Erythroblast (primary cell): ENCODE measurements around the gene PKD1L1.

ENCODE experiments used
- DNase-seq, 2 experiments: peaks; one replicate each; lab custom pipeline; 2025; lab: John Stamatoyannopoulos, UW
- GATA1 ChIP-seq: IDR thresholded peaks from 2 replicates; pipeline ENCODE4 v1.6.1; 2011; ENCODE audit warnings: low read depth, mild to moderate bottlenecking, control low read depth, low read length, moderate library complexity
- POLR2A ChIP-seq: IDR thresholded peaks from 2 replicates; pipeline ENCODE4 v1.6.1; 2011; ENCODE audit warnings: mild to moderate bottlenecking, low read length

Gene PKD1L1

DNA sequence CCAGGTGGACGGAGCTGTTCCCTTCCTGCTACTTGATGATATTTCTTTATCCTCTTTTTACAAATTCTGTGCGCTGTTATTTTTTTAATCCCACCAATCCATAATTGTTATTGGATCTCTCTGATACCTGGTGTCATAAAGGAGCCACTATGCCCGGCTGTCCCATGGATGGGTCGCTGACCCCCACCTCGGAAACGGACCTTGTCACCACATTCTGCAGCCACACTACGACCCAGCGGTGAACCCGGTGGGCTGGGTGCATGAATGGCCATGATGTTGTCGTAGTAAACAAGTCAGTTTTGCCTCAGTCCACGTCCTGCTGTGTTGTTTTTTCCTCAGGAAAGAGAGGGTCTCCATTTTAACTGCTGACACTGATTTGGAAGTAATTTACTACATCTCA is 112.2 kb downstream of the PKD1L1 start:
- no peak for DNase-seq
- no peak for TF ChIP-seq POLR2A

DNA sequence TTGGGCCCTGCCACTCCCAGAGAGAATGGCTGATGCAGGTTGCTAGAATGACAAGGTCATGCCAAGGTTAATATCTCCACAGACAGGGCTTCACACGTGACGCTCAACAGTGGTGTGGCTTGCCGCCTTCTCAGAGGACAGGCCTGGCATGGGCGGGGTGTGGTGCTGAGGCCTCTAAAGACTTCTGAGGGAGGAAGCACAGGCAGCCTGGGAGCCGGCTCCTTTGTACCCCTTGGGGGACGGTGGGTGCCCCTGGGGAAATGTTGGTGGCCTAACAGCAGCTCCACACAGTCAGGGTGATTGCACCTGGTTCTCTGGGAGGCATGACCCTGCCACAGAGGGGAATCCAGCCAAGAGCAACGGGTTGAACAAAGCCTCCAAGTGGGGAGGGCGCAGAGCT is 115.1 kb downstream of the PKD1L1 start:
- no peak for TF ChIP-seq GATA1
- TF ChIP-seq POLR2A = no peak
- no peak for DNase-seq

DNA sequence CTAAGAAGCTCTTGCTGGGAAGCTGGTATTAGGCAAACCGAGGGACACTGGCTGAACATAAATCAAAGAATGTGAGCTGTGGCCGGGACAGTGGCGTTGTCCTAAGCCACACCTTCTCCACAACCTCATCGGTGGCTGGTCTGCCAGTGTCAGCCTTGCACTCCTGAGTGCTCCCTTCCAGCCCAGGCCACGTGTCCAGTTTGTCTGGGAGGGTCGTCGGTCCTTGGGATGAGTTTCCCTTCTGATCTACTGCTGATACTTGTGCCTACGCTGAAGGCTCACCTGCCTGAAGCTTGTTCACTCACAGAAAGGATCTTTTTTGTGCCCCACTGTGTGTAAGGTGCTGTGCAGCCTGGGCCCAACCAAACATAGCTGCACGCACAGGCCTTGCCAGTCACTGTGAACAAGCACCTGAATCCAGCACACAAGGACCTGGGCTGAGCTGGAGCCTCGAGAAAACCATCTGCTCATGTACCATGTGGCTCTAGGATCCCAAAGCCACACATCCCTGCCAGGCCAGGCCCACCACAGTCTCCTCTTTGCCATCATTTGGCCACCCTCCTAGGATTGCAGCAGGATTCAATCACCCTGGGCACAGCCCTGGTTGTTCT is 116.1 kb downstream of the PKD1L1 start:
- TF ChIP-seq POLR2A (no peak), GATA1 (no peak)
- no peak for DNase-seq

DNA sequence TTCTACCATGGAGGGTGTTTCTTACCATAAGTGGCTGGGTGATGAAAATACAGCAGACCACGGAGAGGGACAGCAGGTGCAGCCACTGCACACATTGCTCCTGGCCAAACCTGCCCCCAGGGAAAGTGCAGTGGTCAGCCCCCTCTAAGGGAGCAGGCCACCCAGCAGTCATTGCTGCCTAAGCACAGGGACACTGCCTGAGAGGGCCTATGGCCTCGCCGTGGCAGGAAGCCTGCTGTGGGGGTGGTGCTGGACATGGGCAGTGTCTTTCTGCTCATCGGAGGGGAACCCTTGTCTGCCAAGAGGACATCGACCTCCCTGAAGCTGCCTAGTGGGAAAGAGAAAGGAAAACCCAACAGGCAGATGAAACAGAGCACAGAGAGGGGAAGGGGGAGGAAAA is 118.3 kb downstream of the PKD1L1 start:
- TF ChIP-seq GATA1 (no peak), POLR2A (no peak)
- no peak for DNase-seq

DNA sequence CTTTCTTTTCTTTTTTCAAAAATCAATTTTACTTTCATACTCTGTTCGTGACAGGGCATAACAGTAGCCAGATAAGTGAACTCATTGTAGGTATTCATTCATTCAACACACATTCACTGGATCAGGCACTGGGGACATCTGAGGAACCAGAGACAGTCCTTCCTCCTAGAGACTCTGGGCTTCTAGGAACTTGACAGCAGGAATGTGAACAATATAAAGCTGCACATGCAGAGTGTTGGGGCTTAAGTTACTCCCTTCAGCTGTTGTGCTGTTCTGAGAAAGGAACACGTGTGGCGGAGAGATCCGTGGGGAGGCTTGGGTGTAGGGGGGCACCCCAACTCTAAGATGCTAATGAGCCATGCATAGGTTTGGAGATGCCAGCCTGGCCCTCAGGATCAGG is 120.4 kb downstream of the PKD1L1 start:
- TF ChIP-seq POLR2A (no peak), GATA1 (no peak)
- no peak for DNase-seq

DNA sequence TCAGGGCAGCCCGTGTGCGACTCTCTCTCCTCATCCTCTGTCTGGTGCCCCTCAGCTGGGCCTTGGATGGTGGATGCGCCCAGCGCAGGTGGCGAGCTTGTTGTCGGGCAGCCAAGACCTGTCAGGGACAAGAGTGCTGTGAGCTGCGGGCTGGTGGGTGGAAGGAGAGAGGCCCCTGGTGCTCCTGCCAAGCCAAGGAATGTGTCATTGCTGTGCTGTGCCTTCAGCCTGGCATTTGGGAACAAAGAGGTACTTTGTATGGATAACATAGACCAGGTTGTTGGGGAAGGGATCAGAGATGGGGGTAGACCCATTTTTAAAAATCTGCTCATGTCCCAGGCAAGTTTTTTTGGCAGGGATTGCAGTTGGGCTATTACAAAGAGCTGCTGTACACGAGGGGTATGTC is 120.9 kb downstream of the PKD1L1 start:
- TF ChIP-seq POLR2A = no peak
- TF ChIP-seq GATA1 = no peak
- no peak for DNase-seq

DNA sequence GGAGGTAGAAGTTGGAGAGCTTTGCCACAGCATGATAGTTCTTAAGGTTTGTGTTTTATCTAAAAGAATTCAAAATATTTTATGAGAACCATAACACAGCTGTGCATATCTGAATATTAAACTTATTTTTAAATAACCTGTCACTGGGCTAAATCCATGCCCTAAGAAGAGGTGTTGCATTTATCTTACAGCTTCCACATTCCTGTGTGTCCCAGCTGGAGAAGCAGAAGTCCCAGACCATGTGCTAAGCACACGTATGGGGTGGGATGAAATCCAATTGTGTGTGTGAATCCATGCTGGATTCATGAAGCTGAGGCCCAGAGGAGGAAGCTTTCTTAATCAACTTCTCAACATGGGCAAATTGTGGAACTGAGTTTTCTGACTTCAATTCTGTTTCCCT is 121.5 kb downstream of the PKD1L1 start:
- TF ChIP-seq GATA1 = no peak
- no peak for TF ChIP-seq POLR2A
- DNase-seq = no peak

DNA sequence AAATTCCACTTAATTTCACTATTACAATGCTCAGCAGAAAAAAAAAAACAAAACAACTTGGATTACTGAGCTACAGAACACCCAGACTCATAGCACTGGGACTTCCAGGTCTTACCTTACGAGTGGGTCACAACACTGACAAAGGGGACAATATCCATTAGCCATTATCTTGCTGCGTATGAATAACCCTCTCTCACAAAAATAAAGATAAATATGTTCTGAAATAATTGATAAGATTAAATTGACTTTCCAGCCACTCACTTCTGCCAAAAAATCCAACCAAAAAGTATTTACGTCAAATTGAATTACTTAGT is 128.7 kb downstream of the PKD1L1 start:
- no peak for DNase-seq
- TF ChIP-seq POLR2A (no peak), GATA1 (no peak)

DNA sequence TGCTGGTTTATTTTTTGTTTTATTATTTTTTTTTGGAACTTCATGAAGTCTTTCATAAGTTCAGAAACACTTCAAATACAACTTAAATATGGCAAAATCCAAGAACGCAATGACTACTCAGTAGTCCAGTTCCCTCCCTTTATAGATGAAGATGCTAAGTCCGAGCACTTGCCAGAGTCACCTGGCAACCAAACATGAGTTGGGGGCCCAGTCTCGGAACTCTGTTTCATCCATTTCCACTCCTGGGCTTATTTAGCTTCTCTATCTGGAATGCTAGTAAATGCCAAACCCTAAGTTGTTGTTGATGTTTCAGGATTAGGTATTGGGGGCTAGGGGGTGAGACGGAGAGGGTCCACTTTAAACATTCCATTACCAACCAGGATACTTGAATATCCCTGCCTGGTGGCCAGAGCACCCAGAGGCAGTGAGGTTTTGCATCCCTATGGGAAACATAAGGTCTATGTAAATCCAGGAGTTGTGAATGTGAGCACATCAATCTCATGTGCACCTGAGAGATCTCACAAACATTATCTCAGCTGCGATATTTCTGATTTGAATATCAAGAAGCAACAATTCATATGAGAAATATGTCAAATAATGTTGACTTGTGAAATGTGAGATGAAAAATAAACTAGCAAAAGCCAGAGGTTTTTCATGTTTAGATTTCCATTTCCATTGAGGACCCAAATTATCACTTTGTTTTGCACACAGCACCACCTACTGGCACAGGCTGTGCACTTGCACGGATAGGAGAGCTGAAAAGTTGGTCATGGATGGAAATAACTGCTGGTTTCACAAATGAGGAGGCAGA is 129.3 kb downstream of the PKD1L1 start:
- peak; percentile 57 to 80 for DNase-seq
- no peak for TF ChIP-seq GATA1
- no peak for TF ChIP-seq POLR2A

DNA sequence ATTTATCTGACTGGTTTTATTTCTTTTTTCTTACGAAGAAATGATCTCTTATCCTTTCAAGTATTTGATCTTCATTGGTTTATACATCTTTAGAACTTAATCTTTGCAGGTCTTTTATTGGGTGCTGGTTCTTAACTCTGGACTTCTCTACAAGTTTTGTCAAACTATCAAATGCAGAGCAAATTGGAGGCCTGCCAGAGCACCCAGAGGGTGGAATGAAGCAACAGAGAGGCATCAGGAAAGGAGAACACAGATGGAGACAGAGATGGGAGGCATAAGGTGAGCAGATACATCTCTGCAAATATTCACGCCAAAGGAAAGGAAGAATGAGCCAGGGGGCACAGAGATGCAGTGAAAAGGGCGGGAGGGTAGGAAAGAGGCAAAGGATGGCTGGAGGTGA is 130.3 kb downstream of the PKD1L1 start:
- DNase-seq = no peak
- TF ChIP-seq GATA1 (no peak), POLR2A (no peak)

DNA sequence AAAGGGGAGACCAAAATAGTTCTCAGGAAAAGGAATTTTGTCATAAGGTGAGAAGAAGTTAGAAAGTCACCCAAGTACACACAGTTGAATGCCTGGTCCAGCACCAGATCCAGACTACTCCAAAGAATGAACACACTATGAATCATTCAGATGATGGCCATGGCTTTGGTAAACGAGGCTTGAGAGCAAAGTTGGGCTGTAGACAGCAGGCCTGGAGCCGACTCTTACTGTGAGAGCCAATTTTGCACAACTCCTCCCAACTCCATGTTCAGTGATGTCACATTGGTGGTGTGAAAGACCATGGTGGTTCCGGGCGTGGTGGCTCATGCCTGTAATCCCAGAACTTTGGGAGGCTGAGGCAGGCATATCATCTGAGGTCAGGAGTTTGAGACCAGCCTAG is 131.6 kb downstream of the PKD1L1 start:
- TF ChIP-seq GATA1 (no peak), POLR2A (no peak)
- DNase-seq = no peak

DNA sequence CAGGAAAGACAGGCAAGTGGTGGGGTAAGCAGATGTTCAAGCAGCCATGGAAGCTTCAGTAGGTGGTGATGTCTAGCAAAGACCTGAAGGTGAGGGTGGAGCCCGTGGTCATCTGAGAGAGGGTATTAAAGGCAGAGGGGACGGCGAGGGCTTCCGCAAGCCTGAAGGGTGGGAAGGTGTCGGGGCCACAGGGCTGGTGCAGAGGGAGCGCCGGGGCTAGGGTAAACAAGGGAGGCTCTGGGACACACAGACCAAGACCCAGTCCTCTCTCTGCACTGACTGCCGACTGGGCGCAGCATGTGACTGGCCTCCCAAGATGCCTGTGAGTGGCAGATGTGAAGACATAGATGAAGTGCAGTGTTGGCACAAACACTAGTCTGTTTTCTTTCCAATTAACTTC is 132.4 kb downstream of the PKD1L1 start:
- no peak for TF ChIP-seq POLR2A
- no peak for TF ChIP-seq GATA1
- no peak for DNase-seq

DNA sequence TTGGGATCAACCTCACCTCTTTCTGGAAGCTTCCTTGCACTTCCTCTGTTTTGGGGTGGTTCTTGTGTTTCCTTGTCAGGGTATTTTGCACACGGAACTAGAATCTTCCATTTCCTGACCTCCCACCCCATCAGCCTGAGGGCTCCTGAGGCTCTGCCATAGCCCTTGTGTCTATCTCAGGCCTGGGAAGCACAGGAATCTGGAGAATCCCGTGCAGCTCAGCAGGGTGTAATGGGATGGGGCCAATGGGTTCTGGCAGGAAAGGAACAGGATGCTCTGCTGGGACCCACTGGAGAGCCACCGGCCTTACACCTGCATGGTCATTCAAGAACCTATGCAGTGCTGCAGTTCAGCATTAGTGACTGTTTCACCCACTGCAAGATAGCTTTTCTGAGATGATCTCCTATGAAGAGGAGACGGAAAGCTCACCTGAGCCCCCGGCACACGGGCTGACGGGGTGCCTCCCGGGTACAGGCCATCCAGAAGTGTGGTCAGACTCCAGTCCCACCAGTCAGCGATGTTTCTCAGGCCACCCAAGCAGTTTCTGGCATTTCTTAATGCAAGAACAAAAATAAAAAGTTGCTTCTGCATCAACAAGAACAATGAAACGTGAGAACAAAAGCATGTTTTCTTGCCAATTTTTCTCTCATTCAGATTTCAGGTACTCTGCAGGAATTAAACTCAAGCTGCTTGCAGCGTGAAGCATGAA is 133.2 kb downstream of the PKD1L1 start:
- no peak for TF ChIP-seq GATA1
- no peak for TF ChIP-seq POLR2A
- no peak for DNase-seq

DNA sequence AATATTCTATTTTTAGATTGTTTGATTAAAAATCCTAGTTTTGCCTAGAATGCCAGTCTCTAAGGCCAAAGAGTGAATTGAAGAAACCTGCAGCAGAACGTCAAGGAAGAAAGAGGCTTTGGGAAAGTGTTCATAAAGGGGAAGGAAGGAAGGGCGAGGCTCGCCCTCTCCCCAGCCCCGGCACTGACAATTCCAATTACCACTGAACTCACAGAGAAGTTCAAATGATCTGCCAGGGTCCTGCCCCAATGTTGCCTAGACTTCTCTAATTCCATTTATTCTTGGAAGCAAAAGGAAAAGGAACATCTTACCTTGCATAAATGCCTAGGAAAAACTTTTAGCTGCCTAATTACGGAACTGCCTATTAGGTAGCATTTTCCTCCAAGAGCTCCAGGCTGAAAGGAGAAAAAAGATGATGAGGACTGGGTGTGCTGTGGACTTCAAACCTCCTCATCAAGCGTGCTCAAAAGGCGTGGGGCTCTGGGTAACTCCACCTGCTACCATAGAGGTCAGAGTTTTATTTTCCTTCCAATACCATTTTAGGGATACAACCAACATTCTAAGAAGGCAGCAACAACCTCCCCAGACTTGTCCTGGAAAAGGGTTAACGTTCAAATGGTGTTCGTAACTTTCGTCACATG is 134.5 kb downstream of the PKD1L1 start:
- DNase-seq = no peak
- TF ChIP-seq GATA1 (no peak), POLR2A (no peak)
